ENCODE measurements around the gene AGBL1.

DNA sequence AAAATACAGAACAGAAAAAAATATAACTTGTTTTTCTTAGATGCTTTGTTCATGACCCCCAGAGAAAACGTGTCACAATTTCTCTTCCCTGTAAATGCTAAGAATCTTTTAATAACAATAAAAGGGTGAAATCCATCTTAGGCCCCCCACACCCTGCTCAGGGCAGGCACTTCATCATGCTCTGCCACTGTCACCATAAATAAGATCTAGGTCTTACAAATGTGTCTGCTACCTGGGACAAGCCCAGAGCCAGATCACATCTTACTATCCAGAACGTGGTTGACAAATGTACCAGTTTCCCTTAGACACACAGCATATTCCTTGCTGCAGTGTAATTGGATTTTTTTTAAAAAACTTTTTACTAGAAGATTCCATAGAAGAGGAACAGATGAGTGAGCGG is 795.4 kb downstream of the AGBL1 start:
- TF ChIP-seq, protein P1, sequence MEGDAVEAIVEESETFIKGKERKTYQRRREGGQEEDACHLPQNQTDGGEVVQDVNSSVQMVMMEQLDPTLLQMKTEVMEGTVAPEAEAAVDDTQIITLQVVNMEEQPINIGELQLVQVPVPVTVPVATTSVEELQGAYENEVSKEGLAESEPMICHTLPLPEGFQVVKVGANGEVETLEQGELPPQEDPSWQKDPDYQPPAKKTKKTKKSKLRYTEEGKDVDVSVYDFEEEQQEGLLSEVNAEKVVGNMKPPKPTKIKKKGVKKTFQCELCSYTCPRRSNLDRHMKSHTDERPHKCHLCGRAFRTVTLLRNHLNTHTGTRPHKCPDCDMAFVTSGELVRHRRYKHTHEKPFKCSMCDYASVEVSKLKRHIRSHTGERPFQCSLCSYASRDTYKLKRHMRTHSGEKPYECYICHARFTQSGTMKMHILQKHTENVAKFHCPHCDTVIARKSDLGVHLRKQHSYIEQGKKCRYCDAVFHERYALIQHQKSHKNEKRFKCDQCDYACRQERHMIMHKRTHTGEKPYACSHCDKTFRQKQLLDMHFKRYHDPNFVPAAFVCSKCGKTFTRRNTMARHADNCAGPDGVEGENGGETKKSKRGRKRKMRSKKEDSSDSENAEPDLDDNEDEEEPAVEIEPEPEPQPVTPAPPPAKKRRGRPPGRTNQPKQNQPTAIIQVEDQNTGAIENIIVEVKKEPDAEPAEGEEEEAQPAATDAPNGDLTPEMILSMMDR (conservative IDR thresholded peaks at IDR 0.05): no peak
- TF ChIP-seq EZH2 (IDR thresholded peaks at IDR 0.05; ENCODE audit: low read depth): no peak

Measured in PC-9 (cell line).